GM12891 (cell line): ENCODE results near the gene UNCX. TPM values are rescaled to one million over a fixed set of nuclear protein-coding genes. Genes with fewer than 3 reads are reported as not detected.
"Not testable (repeated sequence)": the region's sequence is repeated elsewhere in the genome, so short reads cannot be mapped to it uniquely, and the experiment has no call there.

Source experiments
- DNase-seq: peaks from one replicate; pipeline ENCODE4 v3.0.0; 2011; ENCODE audit warnings: low spot score; ENCODE audit not compliant: insufficient read length
- FAIRE-seq: peaks from 2 replicates; lab custom pipeline; 2011; peaks lifted over from hg19 to GRCh38; lab: Jason Lieb, UNC
- PAX5 ChIP-seq: IDR thresholded peaks from 2 replicates; pipeline ENCODE4 v1.6.1; 2011; ENCODE audit warnings: low read length, moderate library complexity, mild to moderate bottlenecking; ENCODE audit not compliant: insufficient read depth, severe bottlenecking
- POLR2A ChIP-seq: IDR thresholded peaks from 2 replicates; pipeline ENCODE4 v1.6.1; 2011; ENCODE audit warnings: low read depth, low read length, control low read depth
- POLR2AphosphoS5 ChIP-seq: IDR thresholded peaks from 2 replicates; pipeline ENCODE4 v1.6.1; 2011; ENCODE audit warnings: low read depth, low read length, control low read depth
- POU2F2 ChIP-seq: IDR thresholded peaks from 2 replicates; pipeline ENCODE4 v1.6.1; 2011; ENCODE audit warnings: low read depth, mild to moderate bottlenecking, control low read depth, low read length, moderate library complexity
- SPI1 ChIP-seq: IDR thresholded peaks from 2 replicates; pipeline ENCODE4 v1.6.1; 2011; ENCODE audit warnings: low read depth, low read length, control low read depth
- TAF1 ChIP-seq: IDR thresholded peaks from 2 replicates; pipeline ENCODE4 v1.6.1; 2011; ENCODE audit warnings: low read depth, low read length, control low read depth
- polyA plus RNA-seq: library from polyadenylated mRNA; unstranded; fragments of >200 nt; gene quantifications from one replicate; pipeline ENCODE4 v1.2.1, GENCODE V29; 2012; ENCODE audit warnings: low read depth, missing spikeins, inconsistent platforms; ENCODE audit not compliant: missing spikeins

The UNCX gene
- polyA plus RNA-seq = not detected

DNA sequence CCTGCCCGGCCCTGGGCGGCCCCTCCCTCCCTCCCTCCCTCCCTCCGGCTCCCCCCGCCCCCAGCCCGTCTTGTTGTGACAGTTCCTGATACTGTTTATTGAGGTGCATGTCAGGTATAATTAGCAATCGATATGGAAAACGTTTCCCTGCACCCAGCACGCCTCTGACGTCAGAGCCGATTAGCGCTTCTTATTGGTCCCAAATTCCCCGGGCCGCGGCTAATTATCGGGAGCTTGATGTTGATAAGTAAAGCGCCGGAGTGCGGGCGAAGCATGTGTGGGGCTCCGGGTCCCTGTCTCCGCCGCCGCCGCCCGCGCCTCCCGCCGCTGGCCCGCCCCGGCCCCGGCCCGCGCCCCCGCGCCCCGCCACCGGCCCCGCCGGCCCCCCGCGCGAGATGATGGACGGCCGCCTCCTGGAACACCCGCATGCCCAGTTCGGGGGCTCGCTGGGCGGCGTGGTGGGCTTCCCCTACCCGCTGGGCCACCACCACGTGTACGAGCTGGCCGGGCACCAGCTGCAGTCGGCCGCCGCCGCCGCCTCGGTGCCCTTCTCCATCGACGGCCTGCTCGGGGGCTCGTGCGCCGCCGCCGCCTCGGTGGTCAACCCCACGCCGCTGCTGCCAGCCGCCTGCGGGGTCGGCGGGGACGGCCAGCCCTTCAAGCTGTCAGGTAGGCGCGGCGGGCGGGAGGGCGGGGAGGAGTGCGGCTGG lies at the start of gene UNCX:
Gene UNCX, plus strand, starts transcription at position 250 of the 710 bp plus-strand sequence. Its CDS starts 146 bp downstream, at position 396.
- FAIRE-seq = no peak
- no peak for TF ChIP-seq POLR2A
- TF ChIP-seq POLR2AphosphoS5 = no peak
- no peak for TF ChIP-seq POU2F2
- no peak for DNase-seq

DNA sequence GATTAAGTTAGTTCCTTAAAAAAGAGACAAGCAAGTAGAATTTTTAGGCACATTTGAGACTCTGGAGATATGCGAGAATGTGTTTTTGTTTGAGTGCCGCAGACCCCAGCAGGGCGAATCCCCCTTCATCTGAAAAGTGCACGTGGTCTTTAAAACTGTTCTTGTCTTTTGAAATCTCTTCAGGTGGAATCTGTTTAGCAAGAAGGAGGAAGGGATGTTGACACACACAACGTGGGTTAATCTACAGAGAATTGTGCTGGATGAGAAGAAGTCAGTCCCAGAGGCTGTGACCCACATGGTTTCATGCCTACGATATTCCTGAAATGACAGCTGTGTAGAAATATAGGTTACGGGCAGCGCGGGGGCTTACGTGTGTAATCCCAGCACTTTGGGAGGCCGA lies 45.5 kb upstream of the UNCX start:
- TF ChIP-seq TAF1 = no peak
- no peak for TF ChIP-seq SPI1
- no peak for TF ChIP-seq PAX5
- no peak for TF ChIP-seq POLR2AphosphoS5
- TF ChIP-seq POU2F2 = no peak
- TF ChIP-seq POLR2A = no peak
- FAIRE-seq (no peak), DNase-seq (no peak)

DNA sequence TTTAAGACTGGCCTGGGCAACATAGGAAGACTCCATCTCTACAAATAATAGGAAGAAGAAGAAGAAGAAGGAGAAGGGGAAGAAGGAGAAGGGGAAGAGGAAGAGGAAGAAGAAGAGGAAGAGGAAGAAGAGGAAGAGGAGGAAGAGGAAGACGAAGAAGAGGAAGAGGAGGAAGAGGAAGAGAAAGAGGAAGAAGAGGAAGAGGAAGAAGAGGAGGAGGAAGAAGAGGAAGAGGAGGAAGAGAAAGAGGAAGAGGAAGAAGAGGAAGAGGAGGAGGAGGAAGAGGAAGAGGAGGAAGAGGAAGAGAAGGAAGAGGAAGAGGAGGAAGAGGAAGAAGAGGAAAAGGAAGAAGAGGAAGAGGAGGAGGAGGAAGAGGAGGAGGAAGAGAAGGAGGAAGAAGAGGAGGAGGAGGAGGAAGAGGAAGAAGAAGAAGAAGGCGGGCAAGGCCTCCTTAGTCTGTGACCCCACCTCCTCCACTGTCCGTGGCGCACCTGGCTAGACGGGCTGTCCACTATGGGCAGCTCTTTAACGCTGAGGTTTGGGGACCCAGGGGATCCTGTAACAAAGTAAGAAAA lies 43.9 kb upstream of the UNCX start:
- no peak for FAIRE-seq
- DNase-seq = no peak
- no peak for TF ChIP-seq PAX5
- no peak for TF ChIP-seq POLR2AphosphoS5
- TF ChIP-seq POU2F2 = no peak
- TF ChIP-seq SPI1 = no peak
- TF ChIP-seq TAF1 = no peak
- no peak for TF ChIP-seq POLR2A

DNA sequence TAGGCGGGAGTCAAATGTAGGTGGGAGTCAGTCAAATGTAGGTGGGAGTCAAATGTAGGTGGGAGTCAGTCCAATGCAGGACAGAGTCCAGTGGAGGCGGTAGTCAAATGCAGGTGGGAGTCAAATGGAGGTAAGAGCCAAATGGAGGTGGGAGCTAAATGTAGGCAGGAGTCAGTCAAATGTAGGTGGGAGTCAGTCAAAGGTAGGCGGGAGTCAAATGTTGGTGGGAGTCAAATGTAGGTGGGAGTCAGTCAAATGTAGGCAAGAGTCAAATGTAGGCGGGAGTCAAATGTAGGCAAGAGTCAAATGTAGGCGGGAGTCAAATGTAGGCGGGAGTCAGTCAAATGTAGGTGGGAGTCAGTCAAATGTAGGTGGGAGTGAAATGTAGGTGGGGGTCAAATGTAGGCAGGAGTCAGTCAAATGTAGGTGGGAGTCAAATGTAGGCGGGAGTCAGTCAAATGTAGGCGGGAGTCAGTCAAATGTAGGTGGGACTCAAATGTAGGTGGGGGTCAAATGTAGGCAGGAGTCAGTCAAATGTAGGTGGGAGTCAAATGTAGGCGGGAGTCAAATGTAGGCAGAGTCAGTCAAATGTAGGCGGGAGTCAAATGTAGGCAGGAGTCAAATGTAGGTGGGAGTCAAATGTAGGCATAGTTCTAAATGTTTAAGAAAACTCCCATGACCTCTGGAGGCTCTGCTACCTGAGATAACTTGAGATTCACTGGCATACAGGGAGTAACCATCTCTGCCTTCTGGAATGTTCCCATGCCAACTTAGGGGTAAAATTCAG lies 42.5 kb upstream of the UNCX start:
- DNase-seq = no peak
- TF ChIP-seq POLR2A = no peak
- no peak for FAIRE-seq

DNA sequence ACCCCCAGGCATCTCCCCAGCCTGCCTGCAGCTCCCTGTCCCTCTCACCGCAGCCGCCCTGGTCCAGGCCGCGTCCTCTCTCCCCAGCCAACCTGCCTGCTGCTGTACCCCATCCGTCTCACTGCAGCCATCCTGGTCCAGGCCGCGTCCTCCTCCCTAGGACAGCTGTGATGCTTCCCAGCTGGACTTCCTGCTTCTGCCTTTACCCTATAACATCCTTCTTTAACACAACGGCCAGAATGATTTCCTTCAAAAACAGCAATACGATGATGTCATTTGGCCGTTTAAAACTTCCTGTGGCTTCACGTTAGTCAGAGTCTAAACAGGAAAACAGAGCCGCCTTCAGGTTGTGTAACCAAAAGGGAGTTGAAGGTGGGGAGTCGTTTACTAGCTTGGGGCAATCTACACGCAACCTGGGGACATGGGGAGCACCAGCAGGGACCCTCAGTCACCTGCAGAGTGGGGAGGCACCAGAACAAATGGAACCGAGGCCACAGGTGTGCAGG lies 40.4 kb upstream of the UNCX start:
- DNase-seq (no peak), FAIRE-seq (no peak)
- TF ChIP-seq TAF1 (no peak), POU2F2 (no peak), SPI1 (no peak), POLR2A (no peak), PAX5 (no peak), POLR2AphosphoS5 (no peak)

DNA sequence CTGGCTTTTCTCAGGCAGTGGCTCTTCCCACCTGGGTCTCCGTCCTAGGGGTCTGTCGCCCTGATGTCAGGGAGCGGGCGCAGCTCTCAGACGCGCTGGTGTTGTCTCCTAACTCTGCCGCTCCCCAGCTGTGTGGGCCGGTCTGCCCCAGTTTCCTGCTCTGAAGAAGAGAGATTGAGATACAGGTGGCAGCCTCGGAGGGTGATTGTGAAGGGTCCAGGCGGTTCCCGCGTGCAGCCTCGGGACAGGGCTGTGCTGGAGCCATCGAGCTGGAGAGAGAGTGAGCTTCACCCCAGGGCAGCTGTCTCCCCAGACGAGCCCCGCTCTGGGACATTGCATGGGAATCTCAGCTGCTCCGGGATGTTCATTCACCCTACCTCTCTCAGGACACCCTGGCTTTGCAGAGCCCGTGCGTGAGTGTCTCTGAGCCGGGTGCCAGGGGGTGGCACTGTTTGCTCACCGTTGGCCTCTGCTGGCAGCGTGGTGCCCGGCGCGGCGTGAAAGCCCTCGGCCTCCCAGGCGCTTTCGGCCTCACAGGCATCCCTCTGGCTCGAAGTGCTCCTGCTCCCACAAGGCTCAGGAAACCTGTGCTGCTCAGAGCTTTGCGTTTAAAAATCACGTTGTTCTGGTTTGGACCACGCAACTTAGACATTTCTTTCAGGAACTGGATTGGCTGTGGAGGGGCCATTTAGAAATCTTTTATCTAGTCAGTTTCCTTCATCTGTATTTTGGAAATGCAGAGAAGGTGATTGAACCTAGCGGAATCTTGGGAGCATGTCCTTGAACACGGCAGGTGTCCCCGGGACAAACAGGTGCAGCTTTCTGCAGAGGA lies 38.9 kb upstream of the UNCX start:
- DNase-seq (no peak), FAIRE-seq (no peak)
- TF ChIP-seq TAF1 = no peak
- no peak for TF ChIP-seq PAX5
- TF ChIP-seq POLR2A = no peak
- TF ChIP-seq POLR2AphosphoS5 = no peak
- no peak for TF ChIP-seq SPI1
- no peak for TF ChIP-seq POU2F2

DNA sequence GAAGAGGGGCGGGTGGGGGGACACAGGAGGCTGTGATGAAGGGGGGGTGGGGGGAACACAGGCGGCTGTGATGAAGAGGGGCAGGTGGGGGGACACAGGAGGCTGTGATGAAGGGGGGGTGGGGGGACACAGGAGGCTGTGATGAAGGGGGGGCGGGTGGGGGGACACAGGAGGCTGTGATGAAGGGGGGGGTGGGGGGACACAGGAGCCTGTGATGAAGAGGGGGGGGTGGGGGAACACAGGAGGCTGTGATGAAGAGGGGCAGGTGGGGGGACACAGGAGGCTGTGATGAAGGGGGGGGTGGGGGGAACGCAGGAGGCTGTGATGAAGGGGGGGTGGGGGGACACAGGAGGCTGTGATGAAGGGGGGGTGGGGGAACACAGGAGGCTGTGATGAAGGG lies 36.2 kb upstream of the UNCX start:
- not testable (repeated sequence) for DNase-seq
- peak; percentile 90 for FAIRE-seq

DNA sequence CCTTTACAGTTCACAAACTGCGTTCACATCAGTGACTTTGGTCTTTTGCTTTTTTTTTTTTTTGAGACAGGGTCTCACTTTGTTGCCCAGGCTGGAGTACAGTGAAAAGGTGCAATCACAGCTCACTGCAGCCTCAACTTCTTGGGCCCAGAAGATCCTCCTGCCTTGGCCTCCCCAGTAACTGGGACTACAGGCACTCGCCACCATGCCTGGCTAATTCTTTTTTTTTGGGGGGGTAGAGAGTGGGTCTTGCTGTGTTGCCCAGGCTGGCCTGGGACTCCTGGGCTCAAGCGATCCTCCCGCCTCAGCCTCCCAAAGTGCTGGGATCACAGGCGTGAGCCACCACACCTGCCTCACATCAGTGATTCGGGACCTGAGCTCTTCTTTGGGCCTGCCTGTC lies 35.7 kb upstream of the UNCX start:
- FAIRE-seq (no peak), DNase-seq (no peak)
- TF ChIP-seq SPI1 = no peak

DNA sequence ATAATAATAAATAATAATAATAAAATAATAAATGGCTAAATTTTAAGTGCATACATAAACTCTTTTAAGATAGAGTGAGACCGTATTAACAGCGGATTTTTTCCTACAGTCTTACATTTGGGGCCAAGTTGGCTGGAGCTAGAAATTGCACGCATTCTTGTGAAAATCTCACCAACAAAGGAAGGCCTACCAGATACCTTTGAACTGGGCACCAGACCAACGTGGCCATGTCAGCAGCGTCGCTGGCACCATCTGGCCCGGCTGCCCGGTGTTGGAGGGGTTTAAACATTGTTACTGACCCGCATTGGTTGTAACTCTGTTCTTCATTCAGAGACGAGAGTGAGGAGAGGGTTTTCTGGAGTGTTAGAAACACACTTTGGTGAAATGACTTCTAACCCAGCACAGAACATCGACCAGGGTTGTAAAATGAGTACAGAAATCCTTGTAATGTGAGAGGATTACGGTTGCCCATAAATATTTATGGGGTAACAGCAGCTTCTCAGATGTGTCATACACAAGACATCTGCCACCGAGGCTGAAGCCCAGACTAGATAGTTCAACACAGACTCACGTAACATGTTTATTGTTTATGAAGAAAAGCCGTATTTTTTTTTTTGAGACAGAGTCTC lies 34.6 kb upstream of the UNCX start:
- no peak for DNase-seq
- TF ChIP-seq POU2F2 = no peak
- FAIRE-seq = no peak

DNA sequence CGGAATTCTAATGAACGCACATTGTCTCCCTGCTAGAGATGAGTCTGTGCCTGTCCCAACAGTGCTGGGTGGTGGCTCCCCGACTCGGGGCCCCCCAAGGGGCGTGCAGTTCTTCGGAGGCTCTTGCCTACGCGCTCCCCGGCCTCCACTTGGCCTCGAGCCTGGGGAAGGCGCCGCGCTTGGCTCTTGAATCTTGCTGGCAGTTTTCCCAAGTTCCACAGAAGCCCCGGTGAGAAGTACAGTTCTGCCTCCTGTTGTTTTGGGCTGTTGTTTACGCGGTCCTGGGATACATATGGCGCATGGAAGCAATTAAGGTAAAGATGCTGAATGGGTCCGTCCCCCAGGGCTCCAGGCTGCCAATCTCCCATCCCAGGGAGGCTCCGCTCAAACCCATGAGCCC lies 32.6 kb upstream of the UNCX start:
- no peak for TF ChIP-seq POU2F2
- no peak for TF ChIP-seq POLR2A
- TF ChIP-seq POLR2AphosphoS5 = no peak
- TF ChIP-seq TAF1 = no peak
- no peak for TF ChIP-seq PAX5
- no peak for TF ChIP-seq SPI1
- FAIRE-seq = no peak
- no peak for DNase-seq
